ENCODE data around the gene SDHA. TPM values are rescaled to one million over a fixed set of nuclear protein-coding genes. Genes with fewer than 3 reads are reported as not detected.
"Not testable (repeated sequence)": the region's sequence is repeated elsewhere in the genome, so short reads cannot be mapped to it uniquely, and the experiment has no call there.

Gene SDHA
- polyA plus RNA-seq, 2 of the 4 experiments (the other 2 are of a cell fraction), result 115 to 134 TPM

- H3K9me3 ChIP-seq; H3K27ac ChIP-seq; POLR2A ChIA-PET; FAIRE-seq; DNase-seq (ENCODE audit: low read depth in 1 of 2, low spot score in 1 of 2); H3K4me3 ChIP-seq; ATAC-seq; CTCF ChIA-PET; H3K4me2 ChIP-seq: not testable (repeated sequence)
- 90% methylated on average over 19 of the region's 19 CpGs for WGBS (ENCODE audit: missing lambda C conversion rate)
- H3K4me1 ChIP-seq, result peaks cover 20% of the 10 kb centered on the region
These were observed 48.3 kb downstream of the SDHA start for GRCh38 chr5:266311-267026.

GRCh38 chr5:267716-268115 lies 49.6 kb downstream of the SDHA start:
- H3K27ac ChIP-seq, result no peak overlapping the region
- no peak for FAIRE-seq
- DNase-seq (ENCODE audit: low read depth in 1 of 2, low spot score in 1 of 2), result no peak
- POLR2A ChIA-PET, result no interaction called here
- H3K4me3 ChIP-seq, result no peak overlapping the region
- H3K9me3 ChIP-seq, result no peaks in the 10 kb centered on the region
- H3K4me1 ChIP-seq, result peaks cover 20% of the 10 kb centered on the region
- TF ChIP-seq MAZ (IDR thresholded peaks at IDR 0.05; ENCODE audit: borderline replicate concordance, low read depth, low read length), result no peak
- no peak for TF ChIP-seq ZSCAN20 (CRISPR knock-in tag; IDR thresholded peaks at IDR 0.05)
- no peak for TF ChIP-seq ATOH8 (CRISPR knock-in tag; IDR thresholded peaks at IDR 0.05; ENCODE audit: low read depth)
- no peak for TF ChIP-seq GATA3 (IDR thresholded peaks at IDR 0.05; ENCODE audit: borderline replicate concordance)
- TF ChIP-seq RFX5 (IDR thresholded peaks at IDR 0.05), result no peak
- no peak for TF ChIP-seq FOXS1 (CRISPR knock-in tag; IDR thresholded peaks at IDR 0.05)
- no peak for TF ChIP-seq CEBPB (IDR thresholded peaks at IDR 0.05)
- no peak for TF ChIP-seq EHMT2 (IDR thresholded peaks at IDR 0.05; ENCODE audit: low read depth)
- no peak for TF ChIP-seq SREBF2 (IDR thresholded peaks at IDR 0.05)
- TF ChIP-seq BHLHE40 (IDR thresholded peaks at IDR 0.05; ENCODE audit: low read depth, low read length), result no peak
- no peak for TF ChIP-seq POLR2AphosphoS2 (conservative IDR thresholded peaks at IDR 0.05; ENCODE audit: low read length)
- TF ChIP-seq FOSL2 (IDR thresholded peaks at IDR 0.05), result no peak
- no peak for TF ChIP-seq FOSL2 (CRISPR knock-in tag; IDR thresholded peaks at IDR 0.05)
- TF ChIP-seq CHD2 (IDR thresholded peaks at IDR 0.05; ENCODE audit: low read length, partially characterized antibody), result no peak
- no peak for TF ChIP-seq MAFK (IDR thresholded peaks at IDR 0.05; ENCODE audit: partially characterized antibody)
- TF ChIP-seq KDM5A (IDR thresholded peaks at IDR 0.05), result no peak
- no peak for TF ChIP-seq JUN (IDR thresholded peaks at IDR 0.05)
- CTCF ChIA-PET, result interaction anchor here (0.5 kb wide), 1 partner anchor 11 kb away, joined by 3 read pairs; no protein-coding TSS in a partner anchor
- ATAC-seq, result no peak
- WGBS (ENCODE audit: missing lambda C conversion rate), result 71% methylated on average over 1 of the region's 1 CpG
- no peak overlapping the region for H3K4me2 ChIP-seq

- FAIRE-seq (no peak), DNase-seq (ENCODE audit: low read depth in 1 of 2, low spot score in 1 of 2) (no peak), ATAC-seq (no peak)
- CTCF ChIA-PET, result interaction anchor here (1.4 kb wide), 1 partner anchor 82 kb away, joined by 6 read pairs; no protein-coding TSS in a partner anchor
- peaks cover 14% of the 10 kb centered on the region; the same call in 2 of the 3 replicates for H3K4me1 ChIP-seq
- POLR2A ChIA-PET, result interaction anchor here (1.4 to 1.7 kb wide), 4 partner anchors 12 to 52 kb away, joined by 4 to 20 read pairs (median 12); partner anchors contain the start of genes CCDC127 and SDHA
- TF ChIP-seq CBX2 (IDR thresholded peaks at IDR 0.05; ENCODE audit: borderline replicate concordance, low read depth) (no peak), NFE2L2 (conservative IDR thresholded peaks at IDR 0.05; ENCODE audit: low read length) (no peak), MAZ (IDR thresholded peaks at IDR 0.05; ENCODE audit: borderline replicate concordance, low read depth, low read length) (no peak), MYC (IDR thresholded peaks at IDR 0.05; ENCODE audit: borderline replicate concordance, low read length) (no peak), CEBPB (IDR thresholded peaks at IDR 0.05) (no peak), EHF (CRISPR knock-in tag; IDR thresholded peaks at IDR 0.05) (no peak), BHLHE40 (IDR thresholded peaks at IDR 0.05; ENCODE audit: low read depth, low read length) (no peak)
- H3K4me2 ChIP-seq, result peak overlapping the region; percentile 71
- H3K27ac ChIP-seq, result peak overlapping the region; percentile 79 to 84
- 89% methylated on average over 17 of the region's 17 CpGs for WGBS (ENCODE audit: missing lambda C conversion rate)
- no peaks in the 10 kb centered on the region for H3K9me3 ChIP-seq
- H3K4me3 ChIP-seq, result peak overlapping the region; percentile 53
These were observed 52.2 kb downstream of the SDHA start for GRCh38 chr5:270340-270739.
